Measurements from ENCODE around the gene MAL. TPM values are rescaled to one million over a fixed set of nuclear protein-coding genes. Genes with fewer than 3 reads are reported as not detected.

The MAL gene
- total and polyA plus RNA-seq, 8 donors, result 3.2 to 198 (median 26.9) TPM

DNA sequence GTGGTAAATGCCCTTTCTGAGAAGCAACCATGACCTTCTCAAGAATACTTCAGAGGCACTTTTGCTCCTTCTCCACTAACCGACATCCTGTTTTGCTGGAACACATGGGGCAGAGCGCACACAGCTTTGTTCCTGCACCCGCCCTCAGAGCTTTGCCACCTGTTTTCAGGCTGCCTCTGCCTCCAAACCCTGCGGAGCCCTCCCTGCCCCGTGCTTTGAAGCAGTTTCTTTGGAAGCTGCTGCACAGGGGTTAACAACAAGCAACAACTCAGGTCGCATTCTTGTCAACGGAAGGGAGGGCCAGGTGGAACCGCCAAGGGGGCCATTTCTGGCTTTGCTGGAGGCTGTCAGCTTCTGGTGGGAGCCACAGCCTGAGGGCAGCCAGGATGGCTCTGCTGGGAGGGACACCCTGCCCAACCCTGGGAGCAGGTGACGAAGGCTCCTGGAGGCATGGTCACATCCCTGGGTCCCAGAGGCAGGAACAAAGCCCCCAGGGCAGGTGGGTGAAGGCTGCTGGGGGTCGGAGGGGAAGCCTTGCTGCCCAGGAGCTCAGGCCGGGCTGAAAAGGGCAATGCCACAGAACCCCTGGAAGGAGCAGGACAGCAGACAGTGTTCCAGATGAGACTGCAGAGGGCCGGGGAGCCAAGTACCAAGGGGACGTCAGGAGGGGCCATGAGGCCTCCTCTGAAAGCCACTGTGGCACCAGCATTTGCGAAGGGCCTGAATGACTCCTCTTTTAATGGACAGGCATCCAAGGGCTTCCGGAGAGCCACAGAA lies 49.3 kb downstream of the MAL start:
- no peaks in the 10 kb centered on the region for H3K9me3 ChIP-seq
- H3K36me3 ChIP-seq, result no peaks in the 10 kb centered on the region
- peaks cover 0 to 69% (median 22%) of the 10 kb centered on the region in 3 donors for H3K27me3 ChIP-seq
- peaks cover 5 to 14% (median 13%) of the 10 kb centered on the region in 4 donors for H3K4me1 ChIP-seq
- TF ChIP-seq, protein P1, sequence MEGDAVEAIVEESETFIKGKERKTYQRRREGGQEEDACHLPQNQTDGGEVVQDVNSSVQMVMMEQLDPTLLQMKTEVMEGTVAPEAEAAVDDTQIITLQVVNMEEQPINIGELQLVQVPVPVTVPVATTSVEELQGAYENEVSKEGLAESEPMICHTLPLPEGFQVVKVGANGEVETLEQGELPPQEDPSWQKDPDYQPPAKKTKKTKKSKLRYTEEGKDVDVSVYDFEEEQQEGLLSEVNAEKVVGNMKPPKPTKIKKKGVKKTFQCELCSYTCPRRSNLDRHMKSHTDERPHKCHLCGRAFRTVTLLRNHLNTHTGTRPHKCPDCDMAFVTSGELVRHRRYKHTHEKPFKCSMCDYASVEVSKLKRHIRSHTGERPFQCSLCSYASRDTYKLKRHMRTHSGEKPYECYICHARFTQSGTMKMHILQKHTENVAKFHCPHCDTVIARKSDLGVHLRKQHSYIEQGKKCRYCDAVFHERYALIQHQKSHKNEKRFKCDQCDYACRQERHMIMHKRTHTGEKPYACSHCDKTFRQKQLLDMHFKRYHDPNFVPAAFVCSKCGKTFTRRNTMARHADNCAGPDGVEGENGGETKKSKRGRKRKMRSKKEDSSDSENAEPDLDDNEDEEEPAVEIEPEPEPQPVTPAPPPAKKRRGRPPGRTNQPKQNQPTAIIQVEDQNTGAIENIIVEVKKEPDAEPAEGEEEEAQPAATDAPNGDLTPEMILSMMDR (IDR thresholded peaks at IDR 0.05), result no peak
- no peak for TF ChIP-seq POLR2AphosphoS5 (IDR thresholded peaks at IDR 0.05)
- no peak for TF ChIP-seq EP300 (IDR thresholded peaks at IDR 0.05)
- no peak for TF ChIP-seq POLR2A (IDR thresholded peaks at IDR 0.05)
- H3K27ac ChIP-seq, result no peak overlapping the region
- intact Hi-C loops (cut with DNase I; ENCODE audit: low total_unique reads), result no loop called here
- peak in 1 of 2 donors; percentile 62 for DNase-seq
- no peak overlapping the region for H3K4me3 ChIP-seq
- WGBS, 5 donors, result 65 to 72% (median 69%) methylated on average over 15 of the region's 15 CpGs

DNA sequence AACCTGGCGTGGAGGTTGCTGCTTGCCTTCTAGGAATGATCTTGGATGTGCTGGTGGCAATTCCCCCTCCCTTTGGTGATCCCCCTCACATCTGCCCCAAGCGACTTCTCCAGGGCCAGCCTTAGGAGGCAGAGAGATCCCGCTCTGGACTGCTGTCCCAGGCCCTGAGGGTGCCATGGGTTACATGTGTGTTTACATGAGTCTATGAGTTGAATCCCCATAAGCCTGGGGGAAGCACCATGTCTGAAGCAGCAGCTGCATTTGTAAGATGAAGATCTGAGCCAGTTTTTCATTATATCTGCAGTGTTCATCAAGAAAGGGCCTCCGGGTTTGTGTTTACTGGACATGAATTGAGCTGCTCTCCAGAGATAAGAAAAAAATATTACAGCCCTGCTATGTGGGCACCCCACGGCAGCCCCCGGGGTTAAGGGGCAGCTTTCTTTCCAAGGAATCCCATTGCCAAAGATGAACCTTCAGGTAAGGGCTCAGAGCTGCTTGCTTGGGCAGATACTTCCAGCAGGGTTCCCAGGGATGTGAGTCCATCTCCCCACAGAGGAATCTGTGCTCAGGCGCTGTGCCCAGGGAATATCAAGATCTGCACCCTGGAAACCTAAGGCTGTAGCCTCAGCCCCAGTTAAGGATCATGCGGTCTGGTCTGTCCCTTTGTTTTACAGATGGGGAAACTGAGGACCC lies 50.1 kb downstream of the MAL start:
- H3K36me3 ChIP-seq, result no peaks in the 10 kb centered on the region
- H3K4me1 ChIP-seq, result peaks cover 5 to 14% (median 13%) of the 10 kb centered on the region in 4 donors
- TF ChIP-seq EP300 (IDR thresholded peaks at IDR 0.05) (no peak), POLR2AphosphoS5 (IDR thresholded peaks at IDR 0.05) (no peak), POLR2A (IDR thresholded peaks at IDR 0.05) (no peak)
- TF ChIP-seq, protein P1 (IDR thresholded peaks at IDR 0.05), result no peak
- no peaks in the 10 kb centered on the region for H3K9me3 ChIP-seq
- H3K27ac ChIP-seq, result no peak overlapping the region
- no peak overlapping the region for H3K4me3 ChIP-seq
- peaks cover 0 to 69% (median 22%) of the 10 kb centered on the region in 3 donors for H3K27me3 ChIP-seq
- WGBS, 5 donors, result 68 to 76% (median 71%) methylated on average over 8 of the region's 8 CpGs
- no peak for DNase-seq
- intact Hi-C loops (cut with DNase I; ENCODE audit: low total_unique reads), result no loop called here

DNA sequence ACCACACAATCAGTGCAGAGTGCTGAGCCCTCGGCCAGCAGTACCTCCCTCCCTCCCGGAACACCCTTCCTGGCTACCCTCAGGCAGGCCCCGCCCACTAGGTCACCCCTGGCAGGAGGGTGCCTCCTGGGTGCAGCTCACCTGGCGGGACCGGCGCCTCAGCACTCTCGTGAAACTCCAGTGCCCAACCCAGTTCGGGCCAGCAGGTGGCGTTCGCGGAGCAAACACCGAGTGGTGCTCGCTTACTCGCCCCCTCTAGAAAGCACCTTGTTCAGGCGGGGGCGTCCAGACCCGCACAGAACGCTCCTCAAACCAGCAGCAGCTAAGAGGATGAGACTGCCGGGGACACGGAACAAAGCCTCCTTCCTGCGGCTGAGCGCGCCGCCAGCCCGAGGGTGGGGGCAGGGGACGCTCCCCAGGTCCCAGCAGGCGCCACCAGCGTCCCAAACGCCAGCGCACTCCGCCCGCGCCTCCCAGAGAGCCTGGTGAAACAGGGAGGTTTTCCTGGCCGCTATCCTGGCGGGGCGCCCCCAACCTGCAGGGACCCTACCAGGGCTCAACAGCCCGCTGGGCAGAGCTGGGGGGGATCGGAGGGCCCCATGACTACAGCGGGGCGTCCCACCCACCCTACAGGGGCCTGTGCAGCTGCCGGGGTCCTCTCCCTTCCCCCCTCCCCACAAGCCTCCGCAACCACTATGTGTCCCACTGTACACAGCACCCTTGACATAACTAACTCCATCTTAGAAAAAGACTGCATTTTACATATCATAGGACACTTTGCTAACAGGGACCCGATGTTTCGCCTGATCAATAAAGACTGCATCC lies 51.4 kb downstream of the MAL start:
- WGBS, 5 donors, result 6 to 26% (median 7%) methylated on average over 11 to 44 of the region's 44 CpGs
- H3K27me3 ChIP-seq, result peaks cover 0 to 69% (median 22%) of the 10 kb centered on the region in 3 donors

More for the DNA sequence above, 51.4 kb downstream of the MAL start:
- intact Hi-C loops (cut with DNase I; ENCODE audit: low total_unique reads), result no loop called here
- H3K9me3 ChIP-seq, result no peaks in the 10 kb centered on the region
- peak overlapping the region in 2 of 5 donors; percentile 54 to 61 for H3K27ac ChIP-seq
- H3K4me1 ChIP-seq, result peaks cover 5 to 14% (median 13%) of the 10 kb centered on the region in 4 donors
- TF ChIP-seq, protein P1 (IDR thresholded peaks at IDR 0.05), result peak in 5 of 7 experiments; percentile 68 to 86 (median 80)
- no peak for TF ChIP-seq POLR2A (IDR thresholded peaks at IDR 0.05)
- TF ChIP-seq POLR2AphosphoS5 (IDR thresholded peaks at IDR 0.05), result peak in 1 of 3 donors; percentile 54
- TF ChIP-seq EP300 (IDR thresholded peaks at IDR 0.05), result no peak
- H3K4me3 ChIP-seq, result peak overlapping the region; percentile 45 to 52 (median 50)
- H3K36me3 ChIP-seq, result no peaks in the 10 kb centered on the region
- DNase-seq, result peak; percentile 94

Measured in stomach (tissue), 9 donors.